Common myeloid progenitor, CD34-positive (primary cell): ENCODE measurements around the gene CAMK1D.
"Not testable (repeated sequence)": the region's sequence is repeated elsewhere in the genome, so short reads cannot be mapped to it uniquely, and the experiment has no call there.

Experiments used
- CTCF ChIA-PET: fragments of 350-600 bp; sonication (Branson Sonifier 250); formaldehyde crosslinking; loops from one replicate; lab custom pipeline; 2021; ENCODE audit warnings: antibody characterized with exemption; lab: Charles Lee
- POLR2A ChIA-PET: fragments of 350-600 bp; sonication (Branson Sonifier 250); formaldehyde crosslinking; loops from one replicate; lab custom pipeline; 2021; ENCODE audit warnings: antibody characterized with exemption; lab: Charles Lee
- DNase-seq, 3 donors: peaks; one replicate each; pipeline versions ENCODE4 v3.0.0 to v3.0.0-alpha.2; 2013
- H3K27ac ChIP-seq, 2 experiments: 1 replicate in 1 of 2; 2 replicates in 1 of 2; pipeline ENCODE4 v1.7.0; 2013; ENCODE audit warnings: inconsistent platforms in 2 of 2, low read length in 2 of 2, mild to moderate bottlenecking in 2 of 2, low read depth in 1 of 2, moderate library complexity in 1 of 2; ENCODE audit not compliant: severe bottlenecking in 2 of 2, insufficient read depth in 1 of 2, poor library complexity in 1 of 2
- H3K27me3 ChIP-seq, 5 experiments: replicated peaks in 2 of 5; 1 replicate in 3 of 5; 2 replicates in 2 of 5; pipeline versions ENCODE4 v1.6.1 to v1.7.0; 2013; ENCODE audit warnings: low read length in 4 of 5, mild to moderate bottlenecking in 2 of 5, moderate library complexity in 2 of 5, inconsistent platforms in 1 of 5; ENCODE audit not compliant: insufficient read depth in 5 of 5, control insufficient read depth in 4 of 5
- H3K36me3 ChIP-seq, 4 experiments: 1 replicate in 2 of 4; 2 replicates in 2 of 4; pipeline versions ENCODE4 v1.6.1 to v1.7.0; 2013; ENCODE audit warnings: low read length in 3 of 4, control low read depth in 1 of 4, mild to moderate bottlenecking in 1 of 4; ENCODE audit not compliant: control insufficient read depth in 4 of 4, insufficient read depth in 4 of 4
- H3K4me1 ChIP-seq, 4 experiments: 1 replicate in 3 of 4; 2 replicates in 1 of 4; pipeline versions ENCODE4 v1.6.1 to v1.7.1; 2013; ENCODE audit warnings: low read length in 3 of 4, mild to moderate bottlenecking in 3 of 4, control low read depth in 1 of 4, inconsistent platforms in 1 of 4, moderate library complexity in 1 of 4; ENCODE audit not compliant: control insufficient read depth in 4 of 4, insufficient read depth in 4 of 4; ENCODE audit errors: control extremely low read depth in 1 of 4
- H3K4me3 ChIP-seq, 7 experiments: 1 replicate in 4 of 7; 2 replicates in 3 of 7; pipeline versions ENCODE4 v1.5.1 to v1.7.0; 2013; ENCODE audit warnings: mild to moderate bottlenecking in 7 of 7, low read length in 6 of 7, moderate library complexity in 6 of 7, inconsistent platforms in 2 of 7, low read depth in 2 of 7, control low read depth in 1 of 7; ENCODE audit not compliant: insufficient read depth in 4 of 7, control insufficient read depth in 1 of 7; ENCODE audit errors: extremely low read depth in 1 of 7
- H3K9me3 ChIP-seq, 5 experiments: 1 replicate in 4 of 5; 2 replicates in 1 of 5; pipeline versions ENCODE4 v1.6.1 to v1.7.1; 2013; ENCODE audit warnings: low read length in 4 of 5, mild to moderate bottlenecking in 2 of 5, inconsistent platforms in 1 of 5, low read depth in 1 of 5, moderate library complexity in 1 of 5; ENCODE audit not compliant: control insufficient read depth in 4 of 5, insufficient read depth in 2 of 5; ENCODE audit errors: control extremely low read depth in 1 of 5
- WGBS: methylation state at CpG from one replicate; pipeline ENCODE4 v1.1.5; 2013; ENCODE audit not compliant: insufficient coverage; 5-methylcytosine and 5-hydroxymethylcytosine counted together

CAMK1D gene

GRCh38 chr10:12361115-12361514 is 11.8 kb downstream of the CAMK1D start:
- not testable (repeated sequence) for H3K27me3 ChIP-seq, DNase-seq, H3K4me3 ChIP-seq, H3K36me3 ChIP-seq, H3K9me3 ChIP-seq, H3K27ac ChIP-seq
- POLR2A ChIA-PET, result interaction anchor here (0.8 kb wide), 1 partner anchor 31 kb away, joined by 3 read pairs; no protein-coding TSS in a partner anchor
- WGBS, result 97% methylated on average over 3 of the region's 5 CpGs
- CTCF ChIA-PET, result interaction anchor here (3.9 kb wide), 1 partner anchor 11 kb away, joined by 16 read pairs; the partner anchor contains the start of gene CAMK1D
- H3K4me1 ChIP-seq, result peaks cover 0 to 17% (median 9%) of the 10 kb centered on the region in 4 experiments

- ChIA-PET CTCF (interaction anchor here (1.0 kb wide), 1 partner anchor 24 kb away, joined by 3 read pairs; no protein-coding TSS in a partner anchor), POLR2A (no interaction called here)
- peaks cover 0 to 21% (median 12%) of the 10 kb centered on the region in 4 experiments for H3K4me1 ChIP-seq
- no peaks in the 10 kb centered on the region for H3K27me3 ChIP-seq
- 92% methylated on average over 2 of the region's 3 CpGs for WGBS
- H3K4me3 ChIP-seq, result peak overlapping the region in 1 of 7 experiments; percentile 4
- H3K9me3 ChIP-seq, result no peaks in the 10 kb centered on the region
- H3K36me3 ChIP-seq, result no peaks in the 10 kb centered on the region
- no peak for DNase-seq
- H3K27ac ChIP-seq, result no peak overlapping the region
Observed at GRCh38 chr10:12364559-12364958, 15.2 kb downstream of the CAMK1D start.

- Histone ChIP-seq H3K4me1 (peaks cover 0 to 21% (median 12%) of the 10 kb centered on the region in 4 experiments), H3K27me3 (no peaks in the 10 kb centered on the region), H3K9me3 (no peaks in the 10 kb centered on the region), H3K36me3 (no peaks in the 10 kb centered on the region), H3K27ac (no peak overlapping the region), H3K4me3 (no peak overlapping the region)
- ChIA-PET CTCF (interaction anchor here (1.5 to 2.2 kb wide), 3 partner anchors 16 to 289 kb away, joined by 5 to 7 read pairs (median 5); no protein-coding TSS in a partner anchor), POLR2A (interaction anchor here (0.8 kb wide), 1 partner anchor 19 kb away, joined by 3 read pairs; no protein-coding TSS in a partner anchor)
- 100% methylated on average over 2 of the region's 4 CpGs for WGBS
- DNase-seq, result no peak
Observed at GRCh38 chr10:12367272-12367671, 17.9 kb downstream of the CAMK1D start.

- H3K4me3 ChIP-seq, result no peak overlapping the region
- H3K27ac ChIP-seq, result no peak overlapping the region
- H3K27me3 ChIP-seq, result no peaks in the 10 kb centered on the region
- ChIA-PET POLR2A (no interaction called here), CTCF (no interaction called here)
- H3K4me1 ChIP-seq, result peaks cover 0 to 23% (median 12%) of the 10 kb centered on the region in 4 experiments
- no peak for DNase-seq
- no peaks in the 10 kb centered on the region for H3K36me3 ChIP-seq
- no peaks in the 10 kb centered on the region for H3K9me3 ChIP-seq
- WGBS, result 96% methylated on average over 3 of the region's 8 CpGs
Observed at GRCh38 chr10:12369982-12370381, 20.6 kb downstream of the CAMK1D start.

GRCh38 chr10:12372846-12373245 is 23.5 kb downstream of the CAMK1D start:
- Histone ChIP-seq H3K27me3 (no peaks in the 10 kb centered on the region), H3K4me3 (no peak overlapping the region), H3K4me1 (peaks cover 0 to 10% (median 3%) of the 10 kb centered on the region in 4 experiments), H3K9me3 (no peaks in the 10 kb centered on the region), H3K27ac (no peak overlapping the region), H3K36me3 (no peaks in the 10 kb centered on the region)
- ChIA-PET CTCF (interaction anchor here (1.5 kb wide), 1 partner anchor 14 kb away, joined by 5 read pairs; no protein-coding TSS in a partner anchor), POLR2A (no interaction called here)
- no peak for DNase-seq
- 92% methylated on average over 8 of the region's 10 CpGs for WGBS

GRCh38 chr10:12375076-12375504 is 25.7 kb downstream of the CAMK1D start:
- CTCF ChIA-PET, result no interaction called here
- no peak overlapping the region for H3K27ac ChIP-seq
- peaks cover 0 to 10% (median 3%) of the 10 kb centered on the region in 4 experiments for H3K4me1 ChIP-seq
- peak; percentile 14 to 72 (median 57) for DNase-seq
- peak overlapping the region in 1 of 7 experiments; percentile 30 for H3K4me3 ChIP-seq
- 38% methylated on average over 8 of the region's 11 CpGs for WGBS
- H3K27me3 ChIP-seq, result no peaks in the 10 kb centered on the region
- no peaks in the 10 kb centered on the region for H3K9me3 ChIP-seq
- POLR2A ChIA-PET, result interaction anchor here (0.8 kb wide), 1 partner anchor 9 kb away, joined by 3 read pairs; no protein-coding TSS in a partner anchor
- no peaks in the 10 kb centered on the region for H3K36me3 ChIP-seq

- WGBS, result 96% methylated on average over 9 of the region's 12 CpGs
- no peaks in the 10 kb centered on the region for H3K9me3 ChIP-seq
Observed at GRCh38 chr10:12376211-12376610, 26.9 kb downstream of the CAMK1D start.

More at GRCh38 chr10:12376211-12376610, 26.9 kb downstream of the CAMK1D start:
- H3K36me3 ChIP-seq, result no peaks in the 10 kb centered on the region
- POLR2A ChIA-PET, result no interaction called here
- CTCF ChIA-PET, result no interaction called here
- peaks cover 0 to 10% (median 3%) of the 10 kb centered on the region in 4 experiments for H3K4me1 ChIP-seq
- no peak overlapping the region for H3K4me3 ChIP-seq
- no peaks in the 10 kb centered on the region for H3K27me3 ChIP-seq
- H3K27ac ChIP-seq, result no peak overlapping the region
- no peak for DNase-seq
